HG03460 (cell line): ENCODE results near the gene SSTR5.

Experiments
- ATAC-seq: cut with Tn5 transposase; IDR thresholded peaks from one replicate; pipeline ENCODE4 v1.9.1; 2021; ENCODE audit not compliant: unreplicated experiment

The SSTR5 gene

GRCh38 chr16:1101133-1101532, 28.6 kb downstream of the SSTR5 start:
- no peak for ATAC-seq

- ATAC-seq: no peak
Measured at GRCh38 chr16:1101573-1102332, 29.2 kb downstream of the SSTR5 start.

- no peak for ATAC-seq
Measured at GRCh38 chr16:1102333-1102700, 29.8 kb downstream of the SSTR5 start.

GRCh38 chr16:1102921-1103635, 30.5 kb downstream of the SSTR5 start:
- no peak for ATAC-seq

GRCh38 chr16:1103636-1103980, 31.1 kb downstream of the SSTR5 start:
- ATAC-seq: no peak

GRCh38 chr16:1105888-1106620, 33.5 kb downstream of the SSTR5 start:
- no peak for ATAC-seq

- no peak for ATAC-seq
Measured at GRCh38 chr16:1106659-1107058, 34.1 kb downstream of the SSTR5 start.

GRCh38 chr16:1107141-1107540, 34.6 kb downstream of the SSTR5 start:
- no peak for ATAC-seq

GRCh38 chr16:1107731-1108130, 35.2 kb downstream of the SSTR5 start:
- ATAC-seq: no peak

GRCh38 chr16:1108299-1109252, 36.0 kb downstream of the SSTR5 start:
- no peak for ATAC-seq

GRCh38 chr16:1109648-1110047, 37.1 kb downstream of the SSTR5 start:
- ATAC-seq: no peak

GRCh38 chr16:1112506-1113184, 40.1 kb downstream of the SSTR5 start:
- ATAC-seq: no peak

- ATAC-seq: no peak
Measured at GRCh38 chr16:1113489-1113888, 40.9 kb downstream of the SSTR5 start.

- ATAC-seq: no peak
Measured at GRCh38 chr16:1113889-1114526, 41.5 kb downstream of the SSTR5 start.

- no peak for ATAC-seq
Measured at GRCh38 chr16:1116693-1117077, 44.1 kb downstream of the SSTR5 start.

- no peak for ATAC-seq
Measured at GRCh38 chr16:1117176-1117900, 44.8 kb downstream of the SSTR5 start.

GRCh38 chr16:1117926-1118325, 45.4 kb downstream of the SSTR5 start:
- no peak for ATAC-seq

GRCh38 chr16:1119129-1119528, 46.6 kb downstream of the SSTR5 start:
- no peak for ATAC-seq
